HCT116 (cell line): ENCODE measurements around the gene ARID5B. TPM values are rescaled to one million over a fixed set of nuclear protein-coding genes. Genes with fewer than 3 reads are reported as not detected.

Source experiments
- ATAC-seq: fragments of 200-7000 bp; cut with Tn5 transposase; 2 replicates; pipeline ENCODE4 v1.9.1; 2020; ENCODE audit warnings: mild to moderate bottlenecking, moderate library complexity
- BruUV-seq: library from RNA; stranded (reverse); fragments of 400-500 nt; replicated peaks from 2 replicates; lab custom pipeline; 2021; lab: Mats Ljungman, UMichigan
- CTCF ChIA-PET: fragments of 300-600 bp; sonication (Branson Sonifier 250); formaldehyde crosslinking; loops from one replicate; lab custom pipeline; 2021; ENCODE audit warnings: antibody characterized with exemption; lab: Charles Lee
- POLR2A ChIA-PET: fragments of 300-600, 350-600 bp; sonication (Branson Sonifier 250); formaldehyde crosslinking; loops from one replicate; lab custom pipeline; 2021; ENCODE audit warnings: antibody characterized with exemption; lab: Charles Lee
- RAD21 ChIA-PET, 2 experiments: fragments of 300-600 bp; sonication (Branson Sonifier 250); formaldehyde crosslinking; loops; one replicate each; lab custom pipeline; 2023; ENCODE audit warnings: low total read pairs in 2 of 2; ENCODE audit not compliant: uncharacterized antibody in 2 of 2, unreplicated experiment in 2 of 2, low non-redundant PET in 1 of 2; lab: Charles Lee
- DNase-seq: peaks from one replicate; pipeline ENCODE4 v3.0.0-alpha.2; 2010; ENCODE audit warnings: low read depth, low spot score
- H2AFZ ChIP-seq: fragments of 200-600 bp; shearing (Covaris generic), sonication (generic); 2 replicates; pipeline ENCODE4 v1.6.1; 2017; ENCODE audit warnings: low read depth, mixed run types, mixed read lengths, antibody characterized with exemption, low read length; ENCODE audit not compliant: poor library complexity, severe bottlenecking
- H3K27ac ChIP-seq: 2 replicates; pipeline ENCODE4 v1.5.1; 2012; ENCODE audit warnings: low read depth, low read length
- H3K27me3 ChIP-seq: fragments of 200-600 bp; sonication (generic); 2 replicates; pipeline ENCODE4 v1.6.1; 2016; ENCODE audit warnings: mixed run types, low read length, mixed read lengths; ENCODE audit not compliant: insufficient read depth
- H3K36me3 ChIP-seq, 2 experiments: fragments of 200-500 bp in 1 of 2; fragments of 200-600 bp in 1 of 2; sonication (Bioruptor generic) in 1 of 2; sonication (generic) in 1 of 2; 2 replicates each; pipeline versions ENCODE4 v1.5.1 to v1.6.1; 2014 to 2016; ENCODE audit warnings: low read length in 2 of 2, inconsistent platforms in 1 of 2, mixed read lengths in 1 of 2, mixed run types in 1 of 2; ENCODE audit not compliant: insufficient read depth in 2 of 2, control insufficient read depth in 1 of 2
- H3K4me1 ChIP-seq, 2 experiments: fragments of 200-600 bp in 1 of 2; sonication (generic) in 1 of 2; 2 replicates each; pipeline versions ENCODE4 v1.5.1 to v1.6.1; 2012 to 2017; ENCODE audit warnings: low read length in 2 of 2, inconsistent platforms in 1 of 2, mild to moderate bottlenecking in 1 of 2, mixed read lengths in 1 of 2, mixed run types in 1 of 2, moderate library complexity in 1 of 2; ENCODE audit not compliant: insufficient read depth in 2 of 2, control insufficient read depth in 1 of 2
- H3K4me2 ChIP-seq: fragments of 200-600 bp; sonication (generic); 2 replicates; pipeline ENCODE4 v1.6.1; 2017; ENCODE audit warnings: mixed run types, low read length, mixed read lengths
- H3K4me3 ChIP-seq, 2 experiments: fragments of 200-600 bp in 1 of 2; sonication (generic) in 1 of 2; replicated peaks in 1 of 2; 2 replicates each; pipeline ENCODE4 v1.5.1; 2011 to 2016; ENCODE audit warnings: low read length in 2 of 2, control low read depth in 1 of 2, low read depth in 1 of 2, mild to moderate bottlenecking in 1 of 2, mixed read lengths in 1 of 2, mixed run types in 1 of 2
- H3K79me2 ChIP-seq: fragments of 200-600 bp; sonication (generic); 2 replicates; pipeline ENCODE4 v1.6.1; 2017; ENCODE audit warnings: mild to moderate bottlenecking, mixed run types, low read length, moderate library complexity, mixed read lengths; ENCODE audit not compliant: insufficient read depth
- H3K9ac ChIP-seq: fragments of 200-600 bp; sonication (generic); 2 replicates; pipeline ENCODE4 v1.6.1; 2016; ENCODE audit warnings: low read length, mixed read lengths
- H3K9me2 ChIP-seq: fragments of 200-600 bp; sonication (generic), shearing (Covaris generic); 2 replicates; pipeline ENCODE4 v1.6.1; 2017; ENCODE audit warnings: mixed run types, mild to moderate bottlenecking, moderate library complexity; ENCODE audit not compliant: insufficient read depth
- H3K9me3 ChIP-seq, 2 experiments: fragments of 200-500 bp in 1 of 2; fragments of 200-600 bp in 1 of 2; sonication (Bioruptor generic) in 1 of 2; sonication (generic) in 1 of 2; 2 replicates each; pipeline ENCODE4 v1.6.1; 2014 to 2017; ENCODE audit warnings: low read length in 2 of 2, mixed read lengths in 2 of 2, inconsistent platforms in 1 of 2, low read depth in 1 of 2, mild to moderate bottlenecking in 1 of 2, mixed run types in 1 of 2, moderate library complexity in 1 of 2; ENCODE audit not compliant: control insufficient read depth in 1 of 2, insufficient read depth in 1 of 2
- H4K20me1 ChIP-seq: fragments of 200-600 bp; sonication (generic), shearing (Covaris generic); 2 replicates; pipeline ENCODE4 v1.6.1; 2017; ENCODE audit warnings: mixed run types, mild to moderate bottlenecking, moderate library complexity; ENCODE audit not compliant: insufficient read depth
- ATF3 ChIP-seq: IDR thresholded peaks from 2 replicates; pipeline ENCODE4 v1.6.1; 2012
- CBX3 ChIP-seq: IDR thresholded peaks from 2 replicates; pipeline ENCODE4 v1.6.1; 2012; ENCODE audit warnings: low read depth
- CEBPB ChIP-seq: IDR thresholded peaks from 2 replicates; pipeline ENCODE4 v1.6.1; 2012; ENCODE audit warnings: low read depth
- EGR1 ChIP-seq: IDR thresholded peaks from 2 replicates; pipeline ENCODE4 v1.6.1; 2012; ENCODE audit warnings: low read depth
- EZH2 ChIP-seq: fragments of 200-600 bp; sonication (generic); IDR thresholded peaks from 2 replicates; pipeline ENCODE4 v1.6.1; 2017; ENCODE audit warnings: antibody characterized with exemption, mixed run types
- EZH2phosphoT487 ChIP-seq: fragments of 200-600 bp; IDR thresholded peaks from 2 replicates; pipeline ENCODE4 v1.6.1; 2018; ENCODE audit warnings: antibody characterized with exemption, borderline replicate concordance
- FOSL1 ChIP-seq: IDR thresholded peaks from 2 replicates; pipeline ENCODE4 v1.6.1; 2012; ENCODE audit warnings: low read depth
- POLR2A ChIP-seq: IDR thresholded peaks from 2 replicates; pipeline ENCODE4 v1.7.0; 2011; ENCODE audit warnings: borderline replicate concordance; ENCODE audit not compliant: insufficient read depth, insufficient read length; ENCODE audit errors: extremely low read depth
- POLR2AphosphoS5 ChIP-seq: IDR thresholded peaks from 2 replicates; pipeline ENCODE4 v1.6.1; 2011; ENCODE audit warnings: mild to moderate bottlenecking, low read depth, low read length, moderate library complexity
- RAD21 ChIP-seq: IDR thresholded peaks from 2 replicates; pipeline ENCODE4 v1.6.1; 2012; ENCODE audit warnings: low read depth, mild to moderate bottlenecking
- REST ChIP-seq: IDR thresholded peaks from 2 replicates; pipeline ENCODE4 v1.6.1; 2012; ENCODE audit warnings: low read depth
- SIN3A ChIP-seq: IDR thresholded peaks from 2 replicates; pipeline ENCODE4 v1.6.1; 2012; ENCODE audit warnings: low read depth
- SP1 ChIP-seq: IDR thresholded peaks from 2 replicates; pipeline ENCODE4 v1.6.1; 2012; ENCODE audit warnings: low read depth
- SRF ChIP-seq: IDR thresholded peaks from 2 replicates; pipeline ENCODE4 v1.6.1; 2012; ENCODE audit warnings: low read depth
- TCF7L2 ChIP-seq: IDR thresholded peaks from 2 replicates; pipeline ENCODE4 v1.7.0; 2011; ENCODE audit warnings: borderline replicate concordance, inconsistent platforms; ENCODE audit not compliant: insufficient read depth, insufficient read length; ENCODE audit errors: extremely low read depth
- YY1 ChIP-seq: IDR thresholded peaks from 2 replicates; pipeline ENCODE4 v1.6.1; 2011; ENCODE audit warnings: low read length, low read depth, moderate library complexity, mild to moderate bottlenecking; ENCODE audit not compliant: insufficient replicate concordance; ENCODE audit errors: extremely low read depth
- ZFX ChIP-seq: fragments of 450-650 bp; IDR thresholded peaks from 2 replicates; pipeline ENCODE4 v1.6.1; 2017
- intact Hi-C: fragments of 100-400 bp; cut with micrococcal nuclease; formaldehyde crosslinking; loops from 2 replicates; pipeline ENCODE4 v1.10.0; 2022
- total RNA-seq: library from RNA; stranded (reverse); gene quantifications from one replicate; pipeline ENCODE4 v1.2.1, GENCODE V29; 2021; ENCODE audit not compliant: unreplicated experiment
- TF ChIP-seq, protein P1 (sequence below): IDR thresholded peaks from 2 replicates; pipeline ENCODE4 v1.6.1; 2012
- TF ChIP-seq, protein P2 (sequence below): IDR thresholded peaks from 2 replicates; pipeline ENCODE4 v1.6.1; 2011; ENCODE audit warnings: mild to moderate bottlenecking, low read length, moderate library complexity; ENCODE audit not compliant: insufficient replicate concordance; ENCODE audit errors: extremely low read depth
- TF ChIP-seq, protein P3 (sequence below), 3 experiments: fragments of 200-600 bp in 1 of 3; sonication (generic) in 1 of 3; IDR thresholded peaks in 2 of 3; conservative IDR thresholded peaks in 1 of 3; 2 replicates each; pipeline ENCODE4 v1.5.1; 2012 to 2017; ENCODE audit warnings: low read depth in 2 of 3, low read length in 2 of 3, antibody characterized with exemption in 1 of 3, borderline replicate concordance in 1 of 3, control low read depth in 1 of 3, mild to moderate bottlenecking in 1 of 3, mixed read lengths in 1 of 3, mixed run types in 1 of 3, moderate library complexity in 1 of 3; ENCODE audit not compliant: insufficient read depth in 1 of 3

Gene ARID5B
- total RNA-seq, 1 experiment from 2014 or later: 4.7 TPM

DNA sequence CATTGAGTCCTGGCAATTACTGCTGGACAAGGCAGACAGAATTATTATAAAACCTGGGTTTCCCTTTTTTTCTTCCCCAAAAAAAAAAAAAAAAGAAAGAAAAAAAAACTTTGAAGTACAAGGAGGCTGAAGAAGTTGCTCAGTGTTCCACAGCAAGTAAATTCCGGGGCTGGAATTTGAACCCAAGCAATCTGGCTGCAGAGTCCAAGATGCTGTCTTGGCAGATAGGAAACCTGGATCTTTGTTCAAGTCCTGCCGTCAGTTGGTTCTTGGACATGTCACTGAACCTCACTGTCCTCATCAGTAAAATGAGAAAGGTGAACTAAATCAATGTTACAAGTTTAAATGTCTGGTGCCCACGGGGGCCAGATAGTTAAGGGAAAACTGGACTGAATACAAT is 35.3 kb downstream of the ARID5B start:
- CTCF ChIA-PET: interaction anchor here (1.0 kb wide), 1 partner anchor 40 kb away, joined by 3 read pairs; no protein-coding TSS in a partner anchor
- RAD21 ChIA-PET: no interaction called here

More for the DNA sequence above, 35.3 kb downstream of the ARID5B start:
- H3K27ac ChIP-seq: no peak overlapping the region
- BruUV-seq: no TSS peak
- TF ChIP-seq FOSL1 (no peak), EZH2 (no peak), EZH2phosphoT487 (no peak), ZFX (no peak), CBX3 (no peak), RAD21 (no peak), ATF3 (no peak), POLR2AphosphoS5 (no peak), SIN3A (no peak), SP1 (no peak), TCF7L2 (no peak), YY1 (no peak), EGR1 (no peak), POLR2A (no peak), CEBPB (no peak), REST (no peak), SRF (no peak)
- TF ChIP-seq, protein P1, sequence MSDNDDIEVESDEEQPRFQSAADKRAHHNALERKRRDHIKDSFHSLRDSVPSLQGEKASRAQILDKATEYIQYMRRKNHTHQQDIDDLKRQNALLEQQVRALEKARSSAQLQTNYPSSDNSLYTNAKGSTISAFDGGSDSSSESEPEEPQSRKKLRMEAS: no peak
- TF ChIP-seq, protein P2, sequence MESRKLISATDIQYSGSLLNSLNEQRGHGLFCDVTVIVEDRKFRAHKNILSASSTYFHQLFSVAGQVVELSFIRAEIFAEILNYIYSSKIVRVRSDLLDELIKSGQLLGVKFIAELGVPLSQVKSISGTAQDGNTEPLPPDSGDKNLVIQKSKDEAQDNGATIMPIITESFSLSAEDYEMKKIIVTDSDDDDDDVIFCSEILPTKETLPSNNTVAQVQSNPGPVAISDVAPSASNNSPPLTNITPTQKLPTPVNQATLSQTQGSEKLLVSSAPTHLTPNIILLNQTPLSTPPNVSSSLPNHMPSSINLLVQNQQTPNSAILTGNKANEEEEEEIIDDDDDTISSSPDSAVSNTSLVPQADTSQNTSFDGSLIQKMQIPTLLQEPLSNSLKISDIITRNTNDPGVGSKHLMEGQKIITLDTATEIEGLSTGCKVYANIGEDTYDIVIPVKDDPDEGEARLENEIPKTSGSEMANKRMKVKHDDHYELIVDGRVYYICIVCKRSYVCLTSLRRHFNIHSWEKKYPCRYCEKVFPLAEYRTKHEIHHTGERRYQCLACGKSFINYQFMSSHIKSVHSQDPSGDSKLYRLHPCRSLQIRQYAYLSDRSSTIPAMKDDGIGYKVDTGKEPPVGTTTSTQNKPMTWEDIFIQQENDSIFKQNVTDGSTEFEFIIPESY: no peak
- TF ChIP-seq, protein P3, sequence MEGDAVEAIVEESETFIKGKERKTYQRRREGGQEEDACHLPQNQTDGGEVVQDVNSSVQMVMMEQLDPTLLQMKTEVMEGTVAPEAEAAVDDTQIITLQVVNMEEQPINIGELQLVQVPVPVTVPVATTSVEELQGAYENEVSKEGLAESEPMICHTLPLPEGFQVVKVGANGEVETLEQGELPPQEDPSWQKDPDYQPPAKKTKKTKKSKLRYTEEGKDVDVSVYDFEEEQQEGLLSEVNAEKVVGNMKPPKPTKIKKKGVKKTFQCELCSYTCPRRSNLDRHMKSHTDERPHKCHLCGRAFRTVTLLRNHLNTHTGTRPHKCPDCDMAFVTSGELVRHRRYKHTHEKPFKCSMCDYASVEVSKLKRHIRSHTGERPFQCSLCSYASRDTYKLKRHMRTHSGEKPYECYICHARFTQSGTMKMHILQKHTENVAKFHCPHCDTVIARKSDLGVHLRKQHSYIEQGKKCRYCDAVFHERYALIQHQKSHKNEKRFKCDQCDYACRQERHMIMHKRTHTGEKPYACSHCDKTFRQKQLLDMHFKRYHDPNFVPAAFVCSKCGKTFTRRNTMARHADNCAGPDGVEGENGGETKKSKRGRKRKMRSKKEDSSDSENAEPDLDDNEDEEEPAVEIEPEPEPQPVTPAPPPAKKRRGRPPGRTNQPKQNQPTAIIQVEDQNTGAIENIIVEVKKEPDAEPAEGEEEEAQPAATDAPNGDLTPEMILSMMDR (IDR thresholded peaks at IDR 0.05 in 2 of 3, conservative IDR thresholded peaks at IDR 0.05 in 1 of 3; ENCODE audit: borderline replicate concordance in 1 of 3, insufficient read depth in 1 of 3, low read depth in 2 of 3, low read length in 2 of 3): no peak
- no peak for DNase-seq
- no peaks in the 10 kb centered on the region for H3K36me3 ChIP-seq
- no peaks in the 10 kb centered on the region for H3K9me2 ChIP-seq
- no peaks in the 10 kb centered on the region for H4K20me1 ChIP-seq
- H2AFZ ChIP-seq: no peak overlapping the region
- no peak for ATAC-seq
- no peaks in the 10 kb centered on the region for H3K27me3 ChIP-seq
- no peak overlapping the region for H3K9ac ChIP-seq
- POLR2A ChIA-PET: interaction anchor here (0.6 kb wide), 1 partner anchor 1767 kb away, joined by 4 read pairs; no protein-coding TSS in a partner anchor
- H3K79me2 ChIP-seq: no peaks in the 10 kb centered on the region
- H3K4me3 ChIP-seq: no peak overlapping the region
- H3K9me3 ChIP-seq: no peaks in the 10 kb centered on the region; a peak in 1 of 4 replicates
- intact Hi-C loops: no loop called here
- H3K4me2 ChIP-seq: no peak overlapping the region
- H3K4me1 ChIP-seq: peaks cover 11 to 31% of the 10 kb centered on the region in 2 experiments
